Thyroid gland (tissue), 4 donors: Measurements from ENCODE around the gene TXLNA.

Source experiments
- POLR2A ChIP-seq, 2 donors: fragments of 450-650 bp; IDR thresholded peaks; one replicate each; pipeline ENCODE4 v1.6.1; 2017; ENCODE audit warnings: antibody characterized with exemption in 2 of 2, mild to moderate bottlenecking in 2 of 2, moderate library complexity in 1 of 2
- TF ChIP-seq, protein P1 (sequence below), 6 experiments: fragments of 200-600 bp in 3 of 6; fragments of 450-650 bp in 3 of 6; sonication (generic) in 3 of 6; IDR thresholded peaks; one replicate each; pipeline ENCODE4 v1.5.1; 2016 to 2019; ENCODE audit warnings: antibody characterized with exemption in 6 of 6, mild to moderate bottlenecking in 2 of 6, inconsistent platforms in 1 of 6, moderate library complexity in 1 of 6

DNA sequence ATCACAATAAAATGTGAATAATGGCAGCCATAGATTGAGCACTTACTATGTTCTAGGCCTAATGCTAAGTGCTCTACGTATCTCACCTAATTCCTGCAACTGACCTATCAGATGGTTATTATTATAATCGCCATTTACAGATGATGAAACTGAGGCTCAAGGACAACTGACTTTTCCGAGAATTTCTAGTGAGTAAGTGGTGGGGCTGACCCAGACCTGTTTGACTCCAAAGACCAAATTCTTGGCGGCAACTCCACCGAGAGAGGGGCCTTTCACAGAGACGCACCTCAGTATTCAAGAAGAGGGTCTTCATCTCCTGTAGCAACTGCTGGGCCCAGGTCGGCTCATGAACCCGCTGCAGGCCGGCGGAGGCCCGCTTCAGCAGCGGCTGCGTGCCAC lies 42.1 kb downstream of the TXLNA start:
- TF ChIP-seq, protein P1, sequence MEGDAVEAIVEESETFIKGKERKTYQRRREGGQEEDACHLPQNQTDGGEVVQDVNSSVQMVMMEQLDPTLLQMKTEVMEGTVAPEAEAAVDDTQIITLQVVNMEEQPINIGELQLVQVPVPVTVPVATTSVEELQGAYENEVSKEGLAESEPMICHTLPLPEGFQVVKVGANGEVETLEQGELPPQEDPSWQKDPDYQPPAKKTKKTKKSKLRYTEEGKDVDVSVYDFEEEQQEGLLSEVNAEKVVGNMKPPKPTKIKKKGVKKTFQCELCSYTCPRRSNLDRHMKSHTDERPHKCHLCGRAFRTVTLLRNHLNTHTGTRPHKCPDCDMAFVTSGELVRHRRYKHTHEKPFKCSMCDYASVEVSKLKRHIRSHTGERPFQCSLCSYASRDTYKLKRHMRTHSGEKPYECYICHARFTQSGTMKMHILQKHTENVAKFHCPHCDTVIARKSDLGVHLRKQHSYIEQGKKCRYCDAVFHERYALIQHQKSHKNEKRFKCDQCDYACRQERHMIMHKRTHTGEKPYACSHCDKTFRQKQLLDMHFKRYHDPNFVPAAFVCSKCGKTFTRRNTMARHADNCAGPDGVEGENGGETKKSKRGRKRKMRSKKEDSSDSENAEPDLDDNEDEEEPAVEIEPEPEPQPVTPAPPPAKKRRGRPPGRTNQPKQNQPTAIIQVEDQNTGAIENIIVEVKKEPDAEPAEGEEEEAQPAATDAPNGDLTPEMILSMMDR (IDR thresholded peaks at IDR 0.05): no peak
- no peak for TF ChIP-seq POLR2A (IDR thresholded peaks at IDR 0.05)
